HepG2 (cell line): ENCODE measurements around the gene KSR1. TPM values are rescaled to one million over a fixed set of nuclear protein-coding genes. Genes with fewer than 3 reads are reported as not detected.
"Not testable (repeated sequence)": the region's sequence is repeated elsewhere in the genome, so short reads cannot be mapped to it uniquely, and the experiment has no call there.

ENCODE experiments used
- ATAC-seq: fragments of 200-7000 bp; cut with Tn5 transposase; 3 replicates; pipeline ENCODE4 v1.9.1; 2020; ENCODE audit warnings: mild to moderate bottlenecking, moderate library complexity
- BruUV-seq: library from RNA; stranded (reverse); fragments of 400-500 nt; replicated peaks from 2 replicates; lab custom pipeline; 2021; lab: Mats Ljungman, UMichigan
- CTCF ChIA-PET: fragments of 300-600 bp; formaldehyde crosslinking; extraction: SDS; loops from one replicate; lab custom pipeline; 2021; ENCODE audit warnings: low total read pairs, inconsistent platforms, low intra/inter-chr PET ratio; lab: Yijun Ruan, JAX
- POLR2A ChIA-PET: fragments of 350-600 bp; sonication (Branson Sonifier 250); formaldehyde crosslinking; loops from one replicate; lab custom pipeline; 2020; ENCODE audit warnings: antibody characterized with exemption, inconsistent platforms; lab: Yijun Ruan, JAX
- DNase-seq: peaks from one replicate; pipeline ENCODE4 v3.0.0-alpha.2; 2015; ENCODE audit warnings: low spot score
- FAIRE-seq: peaks from 3 replicates; lab custom pipeline; 2011; peaks lifted over from hg19 to GRCh38; lab: Jason Lieb, UNC
- H2AFZ ChIP-seq: one replicate; pipeline ENCODE4 v1.6.1; 2011; ENCODE audit warnings: low read length, inconsistent platforms
- H3K27ac ChIP-seq: fragments of 300-600 bp; 3 replicates; pipeline ENCODE4 v1.8.0; 2011; ENCODE audit warnings: mixed run types, mild to moderate bottlenecking, mixed read lengths, low read length, inconsistent platforms; ENCODE audit not compliant: insufficient read depth; ENCODE audit errors: extremely low read length
- H3K27me3 ChIP-seq, 2 experiments: fragments of 200-600 bp in 1 of 2; 2 replicates in 1 of 2; 3 replicates in 1 of 2; pipeline versions ENCODE4 v1.6.0 to v1.8.0; 2011; ENCODE audit warnings: low read length in 2 of 2, mild to moderate bottlenecking in 2 of 2, moderate library complexity in 2 of 2, inconsistent platforms in 1 of 2; ENCODE audit not compliant: insufficient read depth in 2 of 2, control insufficient read depth in 1 of 2
- H3K36me3 ChIP-seq, 2 experiments: fragments of 200-600 bp in 1 of 2; replicated peaks in 1 of 2; 2 replicates in 1 of 2; 3 replicates in 1 of 2; pipeline versions ENCODE4 v1.5.1 to v1.8.0; 2011; ENCODE audit warnings: low read length in 2 of 2, inconsistent platforms in 1 of 2; ENCODE audit not compliant: insufficient read depth in 2 of 2, control insufficient read depth in 1 of 2
- H3K4me1 ChIP-seq: 2 replicates; pipeline ENCODE4 v1.5.1; 2012; ENCODE audit warnings: low read length, inconsistent platforms; ENCODE audit not compliant: insufficient read depth
- H3K4me2 ChIP-seq: 2 replicates; pipeline ENCODE4 v1.6.0; 2011; ENCODE audit warnings: low read depth, low read length, inconsistent platforms
- H3K4me3 ChIP-seq, 3 experiments: fragments of 200-600 bp in 1 of 3; sonication (generic), shearing (Covaris generic) in 1 of 3; replicated peaks in 1 of 3; 2 replicates each; pipeline ENCODE4 v1.5.1; 2011 to 2016; ENCODE audit warnings: low read length in 3 of 3, inconsistent platforms in 2 of 3, low read depth in 2 of 3, mild to moderate bottlenecking in 2 of 3, control low read depth in 1 of 3, mixed read lengths in 1 of 3; ENCODE audit not compliant: insufficient read depth in 1 of 3
- H3K79me2 ChIP-seq: one replicate; pipeline ENCODE4 v1.6.1; 2011; ENCODE audit warnings: low read length, inconsistent platforms; ENCODE audit not compliant: insufficient read depth
- H3K9ac ChIP-seq: 2 replicates; pipeline ENCODE4 v1.6.0; 2011; ENCODE audit warnings: mild to moderate bottlenecking, low read depth, low read length, inconsistent platforms; ENCODE audit not compliant: insufficient read depth
- H3K9me3 ChIP-seq: 2 replicates; pipeline ENCODE4 v1.5.1; 2012; ENCODE audit warnings: mild to moderate bottlenecking, low read length
- H4K20me1 ChIP-seq: 2 replicates; pipeline ENCODE4 v1.6.0; 2011; ENCODE audit warnings: inconsistent platforms, mild to moderate bottlenecking, low read length, moderate library complexity; ENCODE audit not compliant: insufficient read depth
- ELK4 ChIP-seq: sonication (generic); formaldehyde crosslinking; IDR thresholded peaks from 2 replicates; pipeline ENCODE4 v1.9.0; 2021; ENCODE audit warnings: missing genetic modification reagents, borderline replicate concordance
- MTA1 ChIP-seq: sonication (generic); formaldehyde crosslinking; IDR thresholded peaks from 2 replicates; pipeline ENCODE4 v1.4.0; 2020; ENCODE audit warnings: missing genetic modification reagents, mild to moderate bottlenecking, borderline replicate concordance
- MYNN ChIP-seq: sonication (generic); formaldehyde crosslinking; IDR thresholded peaks from 2 replicates; pipeline ENCODE4 v1.4.0; 2020; ENCODE audit warnings: mild to moderate bottlenecking, low read depth, missing genetic modification reagents
- ZNF652 ChIP-seq: IDR thresholded peaks from 2 replicates; pipeline ENCODE4 v1.6.1; 2016; ENCODE audit warnings: low read depth, borderline replicate concordance
- WGBS: methylation state at CpG from one replicate; pipeline ENCODE4 v1.1.6; 2017; ENCODE audit warnings: low lambda C conversion rate; 5-methylcytosine and 5-hydroxymethylcytosine counted together
- in situ Hi-C: cut with HindIII; loops from 2 replicates; pipeline ENCODE4 v1.10.0; 2017; ENCODE audit warnings: low pct_unique_long_range_greater_than_20kb; ENCODE audit not compliant: extremely low pct_ligation_motif_present
- intact Hi-C: fragments of 100-400 bp; cut with micrococcal nuclease; formaldehyde crosslinking; loops from one replicate; pipeline ENCODE4 v1.10.0; 2022; ENCODE audit not compliant: unreplicated experiment
- polyA plus RNA-seq, 8 experiments: library from polyadenylated mRNA; depleted of rRNA in 3 of 8; stranded (reverse) in 7 of 8; unstranded in 1 of 8; fragments of >200 nt; fragmentation: Illumina TruSeq in 4 of 8; extraction: Trizol in 4 of 8; gene quantifications; 2 replicates each; pipeline versions ENCODE4 v1.2.1 to v1.2.3, GENCODE V29; 2011 to 2016; ENCODE audit warnings: low read depth in 4 of 8, missing spikeins in 1 of 8, mixed read lengths in 1 of 8; ENCODE audit not compliant: insufficient read depth in 1 of 8
- total RNA-seq, 5 experiments: library from RNA; depleted of rRNA; stranded (reverse); fragments of >200 nt; fragmentation: Illumina TruSeq; extraction: Trizol; gene quantifications; 2 replicates each; pipeline ENCODE4 v1.2.3, GENCODE V29; 2016; ENCODE audit warnings: low read depth in 1 of 5

Gene KSR1
- total and polyA plus RNA-seq, 2 of the 13 experiments (the other 11 are each of a cell fraction or from before 2014, with no cell fraction given): 10.1 to 16.6 TPM

DNA sequence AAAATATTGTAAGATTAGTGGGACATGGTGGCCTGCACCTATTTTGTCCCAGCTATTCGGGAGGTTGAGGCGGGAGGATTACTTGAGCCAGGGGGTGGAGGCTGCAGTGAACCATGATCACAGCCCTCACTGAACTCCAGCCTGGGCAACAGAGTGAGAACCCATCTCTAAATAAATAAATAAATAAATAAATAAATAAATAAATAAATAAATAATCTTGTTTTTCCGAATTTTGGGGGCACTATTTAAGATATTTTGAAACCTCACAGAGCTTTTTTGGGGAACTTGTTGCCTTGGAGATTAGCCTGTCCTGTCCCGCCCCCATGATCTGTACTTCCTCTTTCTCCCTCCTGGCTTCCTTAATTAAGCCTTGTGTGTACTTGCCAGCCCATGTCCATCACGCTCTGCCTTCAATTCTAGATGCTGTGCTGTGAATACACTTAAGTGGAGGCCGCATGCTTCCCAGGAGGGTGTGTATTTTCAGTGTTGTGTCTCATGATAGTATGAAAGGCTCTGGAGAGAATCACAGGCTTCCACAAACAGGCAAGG lies 179.1 kb downstream of the KSR1 start (continued):
- no peak for TF ChIP-seq ELK4 (CRISPR knock-in tag)
- no peak for TF ChIP-seq MTA1
- no peak for TF ChIP-seq MYNN (CRISPR knock-in tag)
- TF ChIP-seq ZNF652 (CRISPR knock-in tag): no peak

- H3K9ac ChIP-seq, intact Hi-C loops, ATAC-seq, FAIRE-seq, in situ Hi-C loops, H4K20me1 ChIP-seq, H3K36me3 ChIP-seq, H3K79me2 ChIP-seq, H3K9me3 ChIP-seq, H2AFZ ChIP-seq, H3K4me2 ChIP-seq, DNase-seq, BruUV-seq, H3K27me3 ChIP-seq, POLR2A ChIA-PET, H3K4me3 ChIP-seq, H3K27ac ChIP-seq, CTCF ChIA-PET: not testable (repeated sequence)
- peaks cover 38% of the 10 kb centered on the region for H3K4me1 ChIP-seq
- 53% methylated on average over 3 of the region's 3 CpGs for WGBS
Observed at GRCh38 chr17:27636005-27636520, 179.8 kb downstream of the KSR1 start.

- H2AFZ ChIP-seq, H3K27me3 ChIP-seq, H3K9ac ChIP-seq, H3K36me3 ChIP-seq, in situ Hi-C loops, intact Hi-C loops, BruUV-seq, H3K27ac ChIP-seq, H3K4me2 ChIP-seq, POLR2A ChIA-PET, H3K79me2 ChIP-seq, H3K4me3 ChIP-seq, CTCF ChIA-PET, FAIRE-seq, DNase-seq, H4K20me1 ChIP-seq, H3K9me3 ChIP-seq: not testable (repeated sequence)
- 57% methylated on average over 5 of the region's 7 CpGs for WGBS
- peaks cover 36% of the 10 kb centered on the region for H3K4me1 ChIP-seq
- peak; percentile 35 for ATAC-seq
Observed at GRCh38 chr17:27637818-27638217, 181.6 kb downstream of the KSR1 start.

DNA sequence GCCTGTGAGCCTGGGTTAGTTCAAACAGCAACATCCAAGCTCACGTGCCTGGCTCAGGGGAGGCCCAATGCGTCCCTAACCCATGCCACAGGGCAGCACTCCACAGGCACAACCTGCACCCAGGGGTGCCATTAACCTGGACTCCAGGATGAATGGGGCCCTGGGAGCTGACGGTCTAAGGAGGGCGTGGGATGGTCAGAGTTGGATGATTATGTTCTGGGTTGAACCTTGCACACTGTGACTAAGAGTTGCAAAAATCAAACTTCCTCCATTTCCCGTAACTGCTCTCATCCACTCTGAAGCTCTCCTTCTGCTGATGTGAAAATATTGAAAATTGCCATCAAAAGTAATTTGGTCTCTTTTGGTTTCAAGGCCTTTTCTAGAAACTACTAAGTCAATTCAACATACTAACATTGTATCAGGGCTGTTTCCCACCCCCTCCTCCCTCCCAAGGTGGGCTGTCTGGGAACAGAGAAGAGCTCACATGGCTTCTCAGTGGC lies 182.2 kb downstream of the KSR1 start:
- intact Hi-C loops, CTCF ChIA-PET, DNase-seq, H3K36me3 ChIP-seq, BruUV-seq, in situ Hi-C loops, H3K9ac ChIP-seq, H3K4me3 ChIP-seq, H3K9me3 ChIP-seq, H4K20me1 ChIP-seq, H3K27me3 ChIP-seq, FAIRE-seq, H3K27ac ChIP-seq, H3K4me2 ChIP-seq, POLR2A ChIA-PET, H2AFZ ChIP-seq, H3K79me2 ChIP-seq: not testable (repeated sequence)
- peaks cover 29% of the 10 kb centered on the region for H3K4me1 ChIP-seq
- ATAC-seq: peak; percentile 59
- WGBS: 0% methylated on average over 1 of the region's 5 CpGs
